GM19240 (cell line): ENCODE measurements around the gene MFAP4.

Experiments
- DNase-seq: peaks from one replicate; pipeline ENCODE4 v3.0.0; 2011; ENCODE audit warnings: low spot score; ENCODE audit not compliant: insufficient read length

Gene MFAP4

DNA sequence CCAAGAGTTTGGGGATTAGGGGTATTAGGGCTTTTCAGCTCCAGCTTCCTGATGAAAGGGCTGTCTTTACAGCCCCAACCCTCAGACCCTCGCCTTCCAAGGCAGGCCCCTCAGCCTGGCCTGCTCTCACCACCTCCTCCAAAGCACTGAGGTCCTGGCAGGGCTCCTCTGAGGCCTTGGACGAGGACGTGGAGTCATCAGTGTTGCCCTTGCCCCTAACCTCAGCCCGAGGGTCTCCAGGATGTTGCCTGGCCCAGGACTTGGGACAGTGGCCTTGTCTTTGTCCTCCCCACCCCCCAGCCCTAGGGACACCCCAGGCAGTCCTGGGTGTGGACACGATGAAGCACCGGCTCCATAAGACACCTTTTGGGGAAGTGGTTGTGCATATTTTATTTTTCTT is 52.7 kb downstream of the MFAP4 start:
- DNase-seq, result no peak

- no peak for DNase-seq
These were observed 53.2 kb downstream of the MFAP4 start for GRCh38 chr17:19333736-19334290.
